Neuron (in vitro differentiated cells): ENCODE measurements around the gene MLANA.

Source experiments
- H2AFZ ChIP-seq: one replicate; pipeline ENCODE4 v1.6.1; 2013; ENCODE audit warnings: low read depth, mild to moderate bottlenecking, inconsistent platforms, low read length, moderate library complexity
- H3K27me3 ChIP-seq: one replicate; pipeline ENCODE4 v1.6.1; 2013; ENCODE audit warnings: low read length; ENCODE audit not compliant: insufficient read depth
- H3K36me3 ChIP-seq: one replicate; pipeline ENCODE4 v1.6.1; 2013; ENCODE audit warnings: low read length; ENCODE audit not compliant: insufficient read depth
- H3K4me1 ChIP-seq: one replicate; pipeline ENCODE4 v1.6.1; 2013; ENCODE audit warnings: low read length; ENCODE audit not compliant: insufficient read depth
- H3K4me3 ChIP-seq: 2 replicates; pipeline ENCODE4 v1.5.1; 2013; ENCODE audit warnings: mild to moderate bottlenecking, low read length, moderate library complexity
- H3K9me3 ChIP-seq: one replicate; pipeline ENCODE4 v1.6.1; 2013; ENCODE audit warnings: low read length

Gene MLANA

GRCh38 chr9:5895782-5896181, 5.1 kb downstream of the MLANA start:
- Histone ChIP-seq H3K4me3 (no peak overlapping the region), H2AFZ (no peak overlapping the region), H3K36me3 (no peaks in the 10 kb centered on the region), H3K27me3 (no peaks in the 10 kb centered on the region), H3K4me1 (no peaks in the 10 kb centered on the region), H3K9me3 (no peaks in the 10 kb centered on the region)

DNA sequence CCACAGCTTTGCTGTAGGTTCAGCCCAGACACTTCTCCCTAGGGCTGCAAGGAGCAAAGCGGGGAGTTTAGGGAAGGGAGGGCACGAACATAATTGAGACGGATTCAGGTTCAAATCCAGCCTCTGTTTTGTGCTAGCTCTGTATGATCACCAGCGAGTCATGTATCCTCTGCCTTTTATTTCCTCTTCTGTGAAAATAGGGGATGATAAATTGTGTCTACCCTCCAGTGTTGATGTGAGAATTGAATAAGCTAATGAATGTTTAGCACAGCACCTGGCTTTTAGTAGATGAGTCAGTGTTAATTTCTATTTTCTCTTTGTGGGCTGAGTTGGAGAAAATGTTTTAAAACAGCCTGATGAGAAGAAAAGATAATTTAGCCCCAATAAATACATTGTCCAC, 6.2 kb downstream of the MLANA start:
- no peaks in the 10 kb centered on the region for H3K36me3 ChIP-seq
- no peak overlapping the region for H3K4me3 ChIP-seq
- no peaks in the 10 kb centered on the region for H3K4me1 ChIP-seq
- H3K27me3 ChIP-seq = no peaks in the 10 kb centered on the region
- H2AFZ ChIP-seq = no peak overlapping the region
- H3K9me3 ChIP-seq = no peaks in the 10 kb centered on the region

- H3K9me3 ChIP-seq = no peaks in the 10 kb centered on the region
- no peaks in the 10 kb centered on the region for H3K36me3 ChIP-seq
- no peak overlapping the region for H3K4me3 ChIP-seq
- H3K27me3 ChIP-seq = no peaks in the 10 kb centered on the region
- H2AFZ ChIP-seq = no peak overlapping the region
- no peaks in the 10 kb centered on the region for H3K4me1 ChIP-seq
Observed at GRCh38 chr9:5897851-5898250, 7.2 kb downstream of the MLANA start.

- Histone ChIP-seq H3K4me3 (no peak overlapping the region), H3K4me1 (no peaks in the 10 kb centered on the region)
Observed at GRCh38 chr9:5899292-5899691, 8.6 kb downstream of the MLANA start.

GRCh38 chr9:5900622-5901021, 9.9 kb downstream of the MLANA start:
- H2AFZ ChIP-seq = no peak overlapping the region
- H3K36me3 ChIP-seq = no peaks in the 10 kb centered on the region
- no peaks in the 10 kb centered on the region for H3K4me1 ChIP-seq
- no peaks in the 10 kb centered on the region for H3K27me3 ChIP-seq
- no peaks in the 10 kb centered on the region for H3K9me3 ChIP-seq
- no peak overlapping the region for H3K4me3 ChIP-seq

More at GRCh38 chr9:5899292-5899691, 8.6 kb downstream of the MLANA start:
- H3K9me3 ChIP-seq = no peaks in the 10 kb centered on the region
- no peaks in the 10 kb centered on the region for H3K36me3 ChIP-seq
- no peak overlapping the region for H2AFZ ChIP-seq
- no peaks in the 10 kb centered on the region for H3K27me3 ChIP-seq

- Histone ChIP-seq H3K9me3 (no peaks in the 10 kb centered on the region), H3K4me3 (no peak overlapping the region), H2AFZ (no peak overlapping the region), H3K4me1 (no peaks in the 10 kb centered on the region), H3K36me3 (no peaks in the 10 kb centered on the region), H3K27me3 (no peaks in the 10 kb centered on the region)
Observed at GRCh38 chr9:5902377-5902776, 11.7 kb downstream of the MLANA start.

DNA sequence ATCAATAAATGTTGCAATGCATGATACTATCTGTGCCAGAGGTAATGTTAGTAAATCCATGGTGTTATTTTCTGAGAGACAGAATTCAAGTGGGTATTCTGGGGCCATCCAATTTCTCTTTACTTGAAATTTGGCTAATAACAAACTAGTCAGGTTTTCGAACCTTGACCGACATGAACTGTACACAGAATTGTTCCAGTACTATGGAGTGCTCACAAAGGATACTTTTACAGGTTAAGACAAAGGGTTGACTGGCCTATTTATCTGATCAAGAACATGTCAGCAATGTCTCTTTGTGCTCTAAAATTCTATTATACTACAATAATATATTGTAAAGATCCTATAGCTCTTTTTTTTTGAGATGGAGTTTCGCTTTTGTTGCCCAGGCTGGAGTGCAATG, 18.2 kb downstream of the MLANA start:
- Histone ChIP-seq H2AFZ (no peak overlapping the region), H3K9me3 (no peaks in the 10 kb centered on the region), H3K4me1 (no peaks in the 10 kb centered on the region), H3K36me3 (no peaks in the 10 kb centered on the region), H3K27me3 (no peaks in the 10 kb centered on the region), H3K4me3 (no peak overlapping the region)

DNA sequence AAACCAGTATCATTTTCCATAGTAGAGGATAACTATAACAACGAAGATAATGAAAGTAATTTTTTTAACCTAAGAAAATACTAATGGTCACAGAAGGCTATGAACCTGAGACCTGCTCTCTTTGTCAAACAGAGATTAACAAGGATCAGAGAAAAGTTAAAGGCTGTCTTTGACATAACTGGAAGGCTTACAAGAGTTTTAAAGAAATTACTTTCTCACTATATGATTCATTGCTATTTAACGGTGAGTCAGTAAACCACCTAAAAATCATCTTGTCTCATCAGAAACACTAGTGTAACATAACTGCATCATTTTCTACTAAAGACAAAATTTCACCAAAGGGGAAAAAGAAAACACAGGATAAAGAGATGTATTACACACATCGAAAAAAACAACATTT, 19.3 kb downstream of the MLANA start:
- H3K4me3 ChIP-seq = no peak overlapping the region
- no peaks in the 10 kb centered on the region for H3K9me3 ChIP-seq
- H2AFZ ChIP-seq = no peak overlapping the region
- H3K36me3 ChIP-seq = no peaks in the 10 kb centered on the region
- no peaks in the 10 kb centered on the region for H3K27me3 ChIP-seq
- H3K4me1 ChIP-seq = no peaks in the 10 kb centered on the region

DNA sequence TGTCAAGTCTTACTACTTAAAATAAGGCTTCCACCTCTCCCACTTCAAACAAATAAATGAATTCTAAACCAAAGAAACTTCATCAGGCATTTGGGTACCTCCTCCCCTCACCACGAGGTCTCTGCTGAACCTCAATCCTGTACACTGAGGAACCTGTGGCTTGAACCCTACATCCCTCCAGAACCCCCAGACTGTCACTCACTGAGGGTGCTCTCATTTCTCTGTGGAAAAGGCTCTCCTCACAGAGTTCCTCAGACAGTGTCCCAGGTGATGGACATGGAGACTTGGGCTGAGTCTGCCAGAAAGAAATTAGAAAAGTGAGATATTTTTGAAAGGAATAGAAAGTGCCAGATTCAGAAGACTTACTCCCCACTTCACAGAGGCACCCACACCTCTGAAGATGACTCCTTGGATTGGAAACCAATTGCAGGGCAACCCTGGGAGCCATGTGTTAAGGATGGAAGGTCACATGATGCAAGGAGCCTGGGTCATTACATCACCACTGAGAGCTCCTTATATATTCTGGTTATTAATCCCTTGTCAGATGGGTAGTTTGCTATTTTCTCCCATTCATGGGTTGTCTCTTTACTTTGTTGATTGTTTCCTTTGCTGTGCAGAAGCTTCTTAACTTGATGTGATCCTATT, 19.8 kb downstream of the MLANA start:
- H2AFZ ChIP-seq = no peak overlapping the region
- H3K36me3 ChIP-seq = no peaks in the 10 kb centered on the region
- H3K4me1 ChIP-seq = no peaks in the 10 kb centered on the region
- no peak overlapping the region for H3K4me3 ChIP-seq
- no peaks in the 10 kb centered on the region for H3K27me3 ChIP-seq
- H3K9me3 ChIP-seq = no peaks in the 10 kb centered on the region

- peaks cover 7% of the 10 kb centered on the region for H3K36me3 ChIP-seq
- no peaks in the 10 kb centered on the region for H3K4me1 ChIP-seq
- no peaks in the 10 kb centered on the region for H3K9me3 ChIP-seq
- no peak overlapping the region for H2AFZ ChIP-seq
- H3K4me3 ChIP-seq = no peak overlapping the region
- H3K27me3 ChIP-seq = no peaks in the 10 kb centered on the region
Observed at GRCh38 chr9:5915438-5915837, 24.7 kb downstream of the MLANA start.

DNA sequence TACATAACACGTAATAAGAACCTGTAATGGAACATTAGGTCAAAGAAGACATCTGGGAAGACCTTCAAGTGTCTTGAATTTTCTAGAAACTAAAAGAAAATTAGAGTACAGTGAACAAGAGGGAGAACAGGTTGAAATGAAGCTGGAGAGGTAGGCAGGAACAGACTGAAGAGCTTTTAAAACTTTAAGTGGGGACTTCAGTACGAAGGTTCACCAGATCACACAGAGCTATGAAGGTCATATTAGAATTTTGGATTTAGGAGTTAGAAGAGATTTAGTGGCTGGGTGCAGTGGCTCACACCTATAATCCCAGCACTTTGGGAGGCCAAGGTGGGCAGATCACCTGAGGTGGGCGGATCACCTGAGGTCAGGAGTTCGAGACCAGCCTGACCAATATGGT, 26.6 kb downstream of the MLANA start:
- Histone ChIP-seq H3K9me3 (no peaks in the 10 kb centered on the region), H3K27me3 (no peaks in the 10 kb centered on the region), H3K4me3 (no peak overlapping the region), H3K36me3 (peaks cover 25% of the 10 kb centered on the region), H2AFZ (no peak overlapping the region), H3K4me1 (no peaks in the 10 kb centered on the region)

DNA sequence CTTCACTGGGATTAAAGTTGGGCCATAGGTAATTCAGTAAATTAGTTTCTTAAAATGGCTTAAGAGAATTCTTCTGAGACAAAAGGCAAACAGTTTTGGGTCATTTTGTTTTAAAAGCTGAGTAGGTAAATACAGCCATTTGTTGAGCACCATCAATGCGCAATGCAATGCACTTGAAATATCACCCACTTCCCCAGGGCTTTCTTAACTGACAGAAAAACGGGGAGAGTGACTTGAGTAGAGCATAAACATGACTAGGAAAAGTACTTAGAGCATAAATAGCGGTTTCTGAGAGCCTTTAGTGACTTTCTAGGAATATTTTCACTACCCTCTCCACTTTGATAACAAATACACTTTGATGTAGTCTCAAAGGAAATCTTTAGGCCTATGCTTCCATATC, 27.2 kb downstream of the MLANA start:
- H3K4me3 ChIP-seq = no peak overlapping the region
- H3K27me3 ChIP-seq = no peaks in the 10 kb centered on the region
- no peaks in the 10 kb centered on the region for H3K9me3 ChIP-seq
- H3K36me3 ChIP-seq = peaks cover 30% of the 10 kb centered on the region
- no peak overlapping the region for H2AFZ ChIP-seq
- H3K4me1 ChIP-seq = no peaks in the 10 kb centered on the region

GRCh38 chr9:5918460-5918859, 27.8 kb downstream of the MLANA start:
- no peaks in the 10 kb centered on the region for H3K27me3 ChIP-seq
- no peaks in the 10 kb centered on the region for H3K4me1 ChIP-seq
- H2AFZ ChIP-seq = no peak overlapping the region
- no peak overlapping the region for H3K4me3 ChIP-seq
- H3K9me3 ChIP-seq = no peaks in the 10 kb centered on the region
- peaks cover 32% of the 10 kb centered on the region for H3K36me3 ChIP-seq

DNA sequence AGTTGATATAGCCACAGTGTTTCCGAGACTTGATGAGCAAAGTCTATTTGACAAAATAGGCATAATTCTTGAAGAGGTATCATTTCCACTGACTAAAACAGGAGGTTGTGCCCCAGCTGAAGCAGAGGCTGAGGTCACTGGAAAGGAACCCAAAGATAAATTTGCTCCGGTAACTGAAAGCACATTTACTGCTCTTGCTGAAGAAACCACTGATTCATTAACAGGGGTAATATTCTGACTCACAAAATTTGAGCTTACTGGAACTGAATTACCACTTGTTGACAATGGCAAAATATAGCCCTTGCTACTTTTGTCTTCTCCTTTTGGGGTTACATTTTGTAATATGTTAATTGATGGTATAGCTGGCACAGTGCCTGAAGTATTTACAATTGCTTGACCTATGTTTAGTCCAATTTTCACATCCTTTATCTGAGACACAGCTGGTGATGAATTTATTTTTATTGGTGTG, 30.2 kb downstream of the MLANA start:
- no peaks in the 10 kb centered on the region for H3K9me3 ChIP-seq
- H3K36me3 ChIP-seq = peaks cover 40% of the 10 kb centered on the region
- no peaks in the 10 kb centered on the region for H3K27me3 ChIP-seq
- no peak overlapping the region for H2AFZ ChIP-seq
- H3K4me1 ChIP-seq = no peaks in the 10 kb centered on the region
- H3K4me3 ChIP-seq = no peak overlapping the region
